Posterior vena cava (tissue), 2 donors: ENCODE data around the gene CPT1A. TPM values are rescaled to one million over a fixed set of nuclear protein-coding genes. Genes with fewer than 3 reads are reported as not detected.

Experiments used
- DNase-seq: peaks from one replicate; pipeline ENCODE4 v3.0.0-alpha.2; 2020; ENCODE audit warnings: low spot score
- intact Hi-C, 2 donors: fragments of 100-400 bp; cut with DNase I; formaldehyde crosslinking; loops; one replicate each; pipeline versions ENCODE4 v1.14.1 to v1.14.2; 2022 to 2023
- total RNA-seq, 2 donors: library from RNA; stranded (reverse); fragmentation: NEBNext Ultra II Directional; extraction: Animal tissue kit (Norgen Biotek cat#: 25700); gene quantifications; one replicate each; pipeline ENCODE4 v1.2.1, GENCODE V29; 2021
- donor health status: DM: yes; HTN: yes; CAD: no.
- donor health status: DM: yes; HTN: yes; CAD: no.

The CPT1A gene
- total RNA-seq, 2 donors from 2014 or later, result 62.3 to 127 TPM

DNA sequence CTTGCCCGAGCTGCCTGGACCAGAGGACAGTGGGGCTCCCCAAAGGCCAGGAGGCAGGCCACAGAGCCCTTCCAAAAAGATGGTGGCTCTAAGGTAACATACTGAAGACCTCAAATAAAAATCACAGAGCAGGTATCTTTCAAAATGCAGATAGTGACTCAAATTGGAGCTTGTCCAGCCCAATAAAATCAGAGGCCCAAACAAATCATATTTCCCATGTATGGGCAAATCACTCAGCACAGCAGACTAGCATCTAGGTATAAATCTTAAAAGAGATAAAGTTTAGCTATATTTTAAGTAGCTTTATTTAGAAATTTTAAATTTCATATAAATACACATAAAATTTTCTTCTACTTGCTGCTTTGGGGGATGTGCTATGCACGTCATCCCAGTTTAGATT lies 93.7 kb downstream of the CPT1A start:
- intact Hi-C loops, result no loop called here
- DNase-seq, result no peak

DNA sequence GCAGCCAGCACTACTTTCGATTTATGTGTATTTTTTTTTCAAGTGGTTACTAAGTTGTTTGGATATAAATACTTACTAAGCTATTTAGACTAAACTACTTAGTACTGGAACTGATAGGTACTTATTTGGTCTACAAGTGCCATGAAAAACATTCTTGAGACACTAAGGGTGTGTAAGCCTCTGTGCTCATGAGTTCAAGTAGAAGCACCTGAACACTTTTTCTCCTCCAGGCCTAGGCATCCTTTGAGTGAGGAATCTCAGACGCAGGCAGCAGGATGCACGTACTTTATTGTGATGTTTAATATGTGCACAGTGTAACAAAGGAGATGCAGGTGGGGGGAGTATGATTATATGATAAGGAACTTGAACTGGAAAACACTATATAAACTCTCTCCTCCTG lies 98.2 kb downstream of the CPT1A start:
- intact Hi-C loops, result no loop called here
- no peak for DNase-seq

DNA sequence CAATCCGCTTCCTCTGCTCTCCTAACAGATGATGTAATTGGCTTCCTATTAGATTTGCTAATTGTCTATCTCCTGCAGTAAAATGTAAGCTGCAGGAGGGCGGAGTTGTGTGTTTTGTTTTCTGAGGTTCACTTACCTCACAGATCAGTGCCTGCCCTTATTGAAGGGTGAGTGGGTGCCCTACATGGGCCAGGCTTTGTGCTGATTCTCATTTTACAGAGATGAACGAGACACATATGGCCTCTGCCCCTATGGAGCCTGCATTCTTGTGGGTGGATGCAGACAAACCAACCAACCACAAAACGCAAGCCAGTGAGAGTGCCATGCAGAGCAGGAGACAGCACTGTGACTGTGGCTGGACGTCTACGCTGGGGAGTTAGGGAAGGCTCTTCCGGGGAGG lies 100.3 kb downstream of the CPT1A start:
- intact Hi-C loops, result no loop called here
- DNase-seq, result no peak

DNA sequence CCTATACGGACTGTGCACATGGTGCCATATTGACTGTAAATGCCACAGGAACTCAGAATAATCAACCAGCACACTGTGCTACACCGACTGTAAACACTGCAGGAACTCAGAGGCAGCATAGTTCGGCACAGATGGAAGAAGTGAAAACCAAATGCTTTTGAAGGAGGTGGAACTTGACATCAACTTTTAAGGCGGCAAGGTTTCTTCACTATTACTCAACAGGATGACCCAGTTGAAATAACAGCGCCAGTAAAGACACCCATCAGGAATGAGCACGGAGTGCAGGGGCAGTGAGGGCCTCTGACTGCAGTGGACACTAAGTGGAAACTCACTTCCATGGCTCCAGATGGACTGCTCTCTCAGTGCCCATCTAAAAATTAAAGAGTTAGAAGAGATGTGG lies 106.1 kb downstream of the CPT1A start:
- intact Hi-C loops, result no loop called here
- DNase-seq, result no peak

DNA sequence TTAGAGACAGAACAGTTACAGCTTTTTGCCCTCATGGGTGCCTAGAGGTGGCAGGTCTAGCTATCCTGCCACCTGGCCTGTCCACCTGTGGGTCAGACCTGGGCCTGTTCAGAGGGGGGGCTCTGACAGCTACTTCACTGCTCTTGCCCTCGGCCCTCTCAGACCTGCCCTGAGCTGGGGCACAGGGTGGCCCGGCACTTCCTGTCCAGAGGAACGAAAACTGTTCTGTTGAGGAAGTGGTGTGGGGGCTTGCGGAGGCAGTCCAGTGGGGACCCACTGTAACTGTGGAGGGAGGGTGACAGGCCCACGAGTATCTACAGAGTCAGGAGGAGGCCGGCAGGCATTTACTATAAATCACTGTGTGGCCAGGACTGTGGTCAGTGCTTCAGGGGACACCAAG lies 106.6 kb downstream of the CPT1A start:
- DNase-seq, result no peak
- intact Hi-C loops, result no loop called here

DNA sequence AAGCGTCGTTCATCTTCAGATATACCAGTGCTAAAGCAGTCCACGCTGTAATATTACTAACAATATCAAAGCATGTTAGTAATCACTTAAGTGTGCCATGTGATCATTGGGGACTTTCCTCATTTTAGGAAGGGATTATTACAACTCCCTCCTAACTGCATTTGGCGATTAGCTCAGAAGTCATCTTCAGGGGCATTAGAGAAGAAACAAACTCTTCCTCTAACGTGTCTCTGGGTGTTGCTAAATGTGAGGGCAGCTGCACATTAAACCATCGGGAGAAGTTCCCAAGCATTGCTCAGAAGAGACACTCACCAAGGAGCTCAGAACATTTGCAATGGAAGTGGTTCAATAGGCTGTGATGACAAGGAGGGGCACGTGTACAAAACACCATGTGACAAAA lies 107.6 kb downstream of the CPT1A start:
- intact Hi-C loops, result no loop called here
- DNase-seq, result no peak

DNA sequence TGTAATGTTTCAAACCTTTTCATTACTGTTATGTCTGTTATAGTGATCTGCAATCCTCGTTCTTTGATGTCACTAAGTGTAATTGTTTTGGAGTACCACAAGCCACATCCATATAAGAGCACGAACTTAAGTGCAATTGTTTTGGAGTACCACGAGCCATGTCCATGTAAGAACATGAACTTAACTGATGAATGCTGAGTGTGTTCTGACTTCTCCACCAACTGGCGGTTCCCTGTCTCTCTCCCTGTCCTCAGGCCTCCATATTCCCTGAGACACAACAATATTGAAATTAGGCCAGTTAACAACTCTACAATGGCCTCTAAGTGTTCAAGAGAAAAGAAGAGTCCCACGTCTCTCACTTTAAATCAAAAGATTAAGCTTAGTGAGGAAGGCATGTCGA lies 113.9 kb downstream of the CPT1A start:
- intact Hi-C loops, result no loop called here
- DNase-seq, result no peak

DNA sequence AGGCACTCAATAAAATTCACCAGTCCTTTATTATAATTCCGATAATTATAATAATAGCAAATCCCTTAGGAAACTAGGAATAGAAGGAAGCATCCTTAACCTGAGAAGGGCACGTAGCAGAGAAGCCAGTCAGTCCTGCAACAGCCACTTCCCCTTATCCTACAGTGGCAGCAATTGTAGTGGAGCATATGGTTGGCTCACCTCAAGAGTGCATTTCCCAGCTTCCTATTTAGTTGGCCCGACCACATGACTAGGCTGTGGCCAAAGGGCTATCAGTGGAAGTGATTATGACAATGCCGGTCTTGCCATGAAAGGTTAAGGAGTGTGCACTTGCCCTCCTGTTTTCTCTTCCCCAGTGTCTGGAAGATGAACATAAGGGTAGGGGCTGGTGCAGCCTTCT lies 117.4 kb downstream of the CPT1A start:
- DNase-seq, result no peak
- intact Hi-C loops, result no loop called here

DNA sequence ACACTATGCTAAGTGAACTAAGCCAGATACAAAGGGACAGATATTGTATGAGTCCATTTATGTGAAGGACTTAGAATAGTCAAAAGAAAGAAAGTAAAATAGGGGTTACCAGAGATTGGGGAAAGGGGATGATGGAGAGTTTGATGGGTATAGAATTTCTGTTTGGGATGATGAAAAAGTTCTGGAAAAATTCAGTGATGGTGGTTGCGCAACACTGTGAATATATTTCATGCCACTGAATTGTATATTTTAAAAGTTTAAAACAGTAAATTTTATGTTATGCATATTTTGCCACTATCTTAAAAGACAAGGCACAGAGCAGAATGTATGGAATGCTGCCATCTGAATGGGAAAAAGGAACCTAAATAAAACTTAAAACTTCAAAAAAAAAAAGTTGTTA lies 119.6 kb downstream of the CPT1A start:
- intact Hi-C loops, result no loop called here
- DNase-seq, result no peak

DNA sequence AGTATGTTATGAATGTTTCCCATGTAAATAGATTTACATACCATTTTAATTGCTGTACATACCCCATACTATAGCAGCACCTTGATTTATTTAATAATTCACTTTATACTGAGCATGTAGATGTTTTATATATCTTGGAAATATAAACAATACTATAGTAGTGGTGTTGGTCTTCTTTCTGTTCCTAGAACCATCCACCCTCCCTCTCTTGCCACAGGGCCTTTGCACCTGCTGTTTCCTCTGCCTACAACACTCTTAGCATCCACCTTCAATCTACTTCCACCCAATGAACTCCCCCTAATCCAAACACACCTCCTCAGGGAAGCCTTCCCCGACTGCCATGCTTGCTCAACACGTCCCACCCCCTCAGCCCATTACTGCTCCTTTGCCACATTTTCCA lies 120.6 kb downstream of the CPT1A start:
- intact Hi-C loops, result no loop called here
- no peak for DNase-seq

DNA sequence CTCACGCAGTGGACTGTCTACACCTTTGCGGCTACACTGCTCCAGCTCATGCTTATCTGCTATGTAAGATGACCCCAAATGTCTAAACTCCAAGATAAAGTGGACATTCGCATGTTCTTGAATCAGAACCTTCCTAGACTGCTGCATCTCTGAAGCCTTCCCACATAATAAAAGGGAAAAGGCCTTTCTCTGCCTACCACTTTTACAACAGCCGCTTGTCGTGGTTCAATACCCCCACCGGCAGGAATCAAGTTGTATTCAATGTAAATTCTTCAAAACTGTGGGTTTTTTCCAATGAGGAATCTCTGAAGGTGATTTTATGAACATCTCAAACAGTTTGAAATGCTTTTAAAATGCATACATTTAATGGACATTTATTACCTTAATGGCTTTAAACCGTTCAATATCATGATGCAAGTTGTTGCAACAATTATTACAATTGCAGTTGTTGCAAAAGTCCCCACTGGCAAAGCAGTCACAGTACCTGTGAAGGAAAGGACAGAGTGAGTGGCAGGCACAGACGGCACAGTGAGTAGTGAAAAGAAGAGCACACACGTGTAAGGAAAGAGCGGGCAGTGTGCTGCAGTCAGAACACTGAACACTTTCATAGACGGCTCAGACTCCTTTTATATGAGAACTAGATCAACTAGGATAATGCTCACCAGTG lies 126.1 kb downstream of the CPT1A start:
- no peak for DNase-seq
- intact Hi-C loops, result no loop called here

DNA sequence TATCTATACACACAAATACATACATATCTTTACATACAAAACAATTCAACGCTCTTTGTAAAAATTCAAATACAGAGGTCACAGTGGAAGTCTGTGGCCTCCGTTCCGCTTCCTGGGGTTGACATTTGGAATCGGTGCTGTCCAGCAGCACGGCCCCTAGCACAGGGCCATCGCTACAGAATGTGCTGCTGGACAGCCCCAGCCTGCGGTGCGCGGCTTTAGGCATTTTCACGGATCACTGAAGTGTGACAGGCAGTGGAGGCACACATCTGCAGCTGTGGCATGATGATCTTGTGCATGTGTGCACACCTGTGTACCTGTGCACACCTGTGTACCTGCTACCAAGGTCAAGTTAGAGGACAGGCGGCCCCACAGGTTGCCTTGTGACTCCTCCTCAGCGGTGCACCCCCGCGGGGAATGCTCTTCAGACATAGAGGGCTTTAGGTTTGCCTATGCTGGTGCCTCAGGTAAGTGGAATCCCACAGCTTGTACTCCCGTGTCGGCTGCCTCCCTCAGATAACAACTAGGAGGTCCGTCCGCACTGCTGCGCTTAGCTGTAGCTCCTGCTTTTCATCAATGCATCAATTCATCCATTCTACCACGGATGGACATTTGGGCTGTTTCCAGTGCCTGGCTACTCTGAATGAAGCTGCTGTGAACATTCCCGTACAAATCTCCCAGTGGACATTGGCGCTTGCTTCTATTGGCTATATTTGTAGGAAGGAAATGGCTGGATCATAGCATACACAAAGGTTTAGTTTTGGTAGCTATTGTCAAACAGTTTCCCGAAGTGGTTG lies 127.5 kb downstream of the CPT1A start:
- DNase-seq, result no peak
- intact Hi-C loops, result no loop called here

DNA sequence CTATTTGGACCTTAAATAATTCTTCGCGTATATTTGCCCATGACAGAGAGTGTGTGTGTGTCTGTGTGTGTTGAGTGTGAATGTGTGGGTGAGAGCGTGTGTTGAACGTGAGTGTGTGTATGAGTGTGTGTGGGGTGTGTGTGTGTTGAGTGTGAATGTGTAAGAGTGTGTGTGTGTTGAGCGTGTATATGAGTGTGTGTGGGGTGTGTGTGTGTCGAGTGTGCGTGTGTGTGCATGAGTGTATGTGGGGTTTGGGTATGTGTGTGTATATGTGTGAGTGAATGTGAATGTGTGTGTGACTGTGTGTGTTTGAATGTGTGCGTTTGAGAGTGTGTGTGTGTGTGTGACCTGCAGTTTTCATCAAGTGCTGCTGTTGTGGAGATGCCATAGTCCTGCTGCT lies 130.6 kb downstream of the CPT1A start:
- DNase-seq, result no peak
- intact Hi-C loops, result no loop called here

DNA sequence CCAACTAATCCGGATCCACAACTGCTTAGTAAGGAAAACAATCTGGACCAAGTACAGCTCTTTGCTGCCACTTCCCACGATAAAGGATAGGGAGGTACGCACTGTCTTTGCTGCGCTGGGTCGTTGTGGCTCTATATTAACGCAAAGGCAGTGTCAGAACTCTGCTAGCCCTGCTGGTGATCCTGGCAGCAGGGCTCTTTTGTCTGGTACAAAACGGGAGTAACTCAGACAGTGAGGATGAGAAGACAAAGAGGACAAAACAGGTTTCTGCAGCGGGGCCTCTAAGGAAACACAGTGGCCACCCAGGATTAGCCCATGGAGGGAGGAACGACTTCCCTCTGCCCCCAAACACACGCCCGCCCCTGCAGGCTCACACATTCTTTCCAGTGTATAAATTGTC lies 131.3 kb downstream of the CPT1A start:
- intact Hi-C loops, result no loop called here

DNA sequence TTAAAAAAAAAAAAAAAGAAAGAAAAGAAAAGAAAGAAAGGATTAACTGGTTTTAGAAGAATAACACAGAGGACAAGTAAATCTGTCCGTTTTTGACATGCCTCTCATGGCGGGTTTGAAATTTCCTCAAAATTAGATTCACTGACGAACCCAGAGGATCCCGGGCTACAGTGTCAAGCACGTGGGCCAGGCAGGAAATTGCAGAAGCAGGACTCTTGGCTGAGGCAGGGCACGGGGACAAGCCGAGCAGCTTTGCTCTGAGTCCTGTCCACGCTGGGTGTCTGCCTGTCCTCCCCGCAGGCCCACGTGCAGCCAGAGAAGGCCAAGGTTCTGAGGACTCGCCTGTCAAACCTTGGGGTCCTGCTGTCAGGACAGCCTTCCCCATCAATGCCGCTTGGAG lies 132.7 kb downstream of the CPT1A start:
- DNase-seq, result no peak
- intact Hi-C loops, result no loop called here

More for the DNA sequence above, 131.3 kb downstream of the CPT1A start:
- no peak for DNase-seq

DNA sequence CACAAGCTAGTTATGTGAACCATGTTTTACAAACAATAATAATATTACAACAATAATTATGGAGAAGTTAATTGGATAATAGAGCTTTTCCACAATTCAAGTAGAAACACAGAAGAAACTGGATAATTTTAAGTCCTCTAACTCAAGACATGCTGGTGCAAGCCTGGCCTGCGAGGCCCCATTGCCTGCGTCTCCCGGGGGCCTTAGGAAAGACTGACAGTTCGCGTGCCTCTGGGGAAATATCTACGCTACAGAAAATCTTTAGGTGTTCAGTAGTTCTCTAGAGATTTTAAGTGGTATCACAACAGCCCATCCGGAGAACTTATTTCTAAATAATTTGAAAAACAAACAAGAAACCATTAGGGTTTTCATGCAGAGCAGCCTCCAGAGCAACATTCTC lies 134.2 kb downstream of the CPT1A start:
- intact Hi-C loops, result no loop called here
- DNase-seq, result no peak

DNA sequence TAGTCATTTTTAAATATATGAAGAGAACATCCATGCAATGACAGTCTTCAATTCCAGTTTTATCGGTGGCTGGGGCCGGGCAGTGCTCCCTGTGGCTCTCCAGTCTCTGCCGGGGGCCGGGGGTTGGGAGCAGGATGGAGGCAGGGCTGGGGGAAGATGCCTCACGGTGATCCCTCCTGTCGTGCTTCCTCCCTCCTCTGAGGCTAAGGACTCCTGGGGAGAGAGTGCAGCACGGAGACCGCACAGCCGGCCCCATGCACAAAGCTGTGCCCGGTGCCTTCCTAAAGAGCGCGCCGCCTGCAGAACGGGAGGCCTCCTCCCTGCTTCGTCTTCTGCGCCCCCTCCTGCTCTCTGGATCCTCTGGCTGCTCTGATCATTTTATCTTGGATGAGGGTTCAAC lies 136.8 kb downstream of the CPT1A start:
- DNase-seq, result no peak
- intact Hi-C loops, result no loop called here
